GM12891 (cell line): ENCODE data around the gene CHP1.

ENCODE experiments used
- POLR2A ChIP-seq: IDR thresholded peaks from 2 replicates; pipeline ENCODE4 v1.6.1; 2011; ENCODE audit warnings: low read depth, low read length, control low read depth
- POLR2AphosphoS5 ChIP-seq: IDR thresholded peaks from 2 replicates; pipeline ENCODE4 v1.6.1; 2011; ENCODE audit warnings: low read depth, low read length, control low read depth
- SPI1 ChIP-seq: IDR thresholded peaks from 2 replicates; pipeline ENCODE4 v1.6.1; 2011; ENCODE audit warnings: low read depth, low read length, control low read depth
- TAF1 ChIP-seq: IDR thresholded peaks from 2 replicates; pipeline ENCODE4 v1.6.1; 2011; ENCODE audit warnings: low read depth, low read length, control low read depth

GRCh38 chr15:41233367-41233771 is 2.3 kb downstream of the CHP1 start:
- no peak for TF ChIP-seq POLR2A
- TF ChIP-seq TAF1 = no peak
- TF ChIP-seq SPI1 = no peak
- no peak for TF ChIP-seq POLR2AphosphoS5
